Keratinocyte (primary cell): Measurements from ENCODE around the gene PSAPL1. TPM values are rescaled to one million over a fixed set of nuclear protein-coding genes. Genes with fewer than 3 reads are reported as not detected.

Source experiments
- DNase-seq: peaks from one replicate; pipeline ENCODE4 v3.0.0-alpha.2; 2011; ENCODE audit warnings: low read depth, missing footprints, low spot score
- FAIRE-seq: peaks from 2 replicates; lab custom pipeline; 2011; peaks lifted over from hg19 to GRCh38; lab: Jason Lieb, UNC
- H2AFZ ChIP-seq: 2 replicates; pipeline ENCODE4 v1.6.0; 2012; ENCODE audit warnings: low read length, control low read depth, inconsistent platforms; ENCODE audit not compliant: control insufficient read depth
- H3K27ac ChIP-seq: 2 replicates; pipeline ENCODE4 v1.5.1; 2011; ENCODE audit warnings: low read length; ENCODE audit not compliant: control insufficient read depth, insufficient read depth
- H3K27me3 ChIP-seq: 3 replicates; pipeline ENCODE4 v1.6.0; 2011; ENCODE audit warnings: low read length; ENCODE audit not compliant: control insufficient read depth, insufficient read depth; ENCODE audit errors: extremely low read depth
- H3K36me3 ChIP-seq, 2 experiments: 2 replicates in 1 of 2; 3 replicates in 1 of 2; pipeline ENCODE4 v1.5.1; 2011; ENCODE audit warnings: low read length in 2 of 2, mild to moderate bottlenecking in 1 of 2; ENCODE audit not compliant: control insufficient read depth in 2 of 2, insufficient read depth in 2 of 2; ENCODE audit errors: extremely low read depth in 1 of 2
- H3K4me1 ChIP-seq: 3 replicates; pipeline ENCODE4 v1.5.1; 2011; ENCODE audit warnings: low read length; ENCODE audit not compliant: control insufficient read depth, insufficient read depth; ENCODE audit errors: extremely low read depth
- H3K4me2 ChIP-seq: 3 replicates; pipeline ENCODE4 v1.6.0; 2011; ENCODE audit warnings: low read depth, low read length; ENCODE audit not compliant: control insufficient read depth, insufficient read depth; ENCODE audit errors: extremely low read depth
- H3K4me3 ChIP-seq, 3 experiments: fragments of 200-600 bp in 1 of 3; sonication (generic) in 1 of 3; 2 replicates in 2 of 3; 3 replicates in 1 of 3; pipeline ENCODE4 v1.5.1; 2011 to 2016; ENCODE audit warnings: low read length in 3 of 3, mild to moderate bottlenecking in 3 of 3, control low read depth in 2 of 3, inconsistent platforms in 1 of 3, low read depth in 1 of 3, mixed read lengths in 1 of 3, mixed run types in 1 of 3, moderate library complexity in 1 of 3; ENCODE audit not compliant: control insufficient read depth in 2 of 3, insufficient read depth in 2 of 3; ENCODE audit errors: extremely low read depth in 1 of 3
- H3K79me2 ChIP-seq: 2 replicates; pipeline ENCODE4 v1.6.0; 2012; ENCODE audit warnings: low read length; ENCODE audit not compliant: control insufficient read depth, insufficient read depth
- H3K9ac ChIP-seq: 3 replicates; pipeline ENCODE4 v1.6.0; 2011; ENCODE audit warnings: low read length; ENCODE audit not compliant: control insufficient read depth, insufficient read depth; ENCODE audit errors: extremely low read depth
- H3K9me1 ChIP-seq: 3 replicates; pipeline ENCODE4 v1.6.0; 2011; ENCODE audit warnings: low read length; ENCODE audit not compliant: control insufficient read depth, insufficient read depth; ENCODE audit errors: extremely low read depth
- H3K9me3 ChIP-seq: 2 replicates; pipeline ENCODE4 v1.5.1; 2012; ENCODE audit warnings: low read depth, low read length; ENCODE audit not compliant: control insufficient read depth
- H4K20me1 ChIP-seq: 3 replicates; pipeline ENCODE4 v1.6.0; 2011; ENCODE audit warnings: low read length; ENCODE audit not compliant: control insufficient read depth, insufficient read depth; ENCODE audit errors: extremely low read depth
- EZH2 ChIP-seq: IDR thresholded peaks from one replicate; pipeline ENCODE4 v1.6.1; 2012; ENCODE audit warnings: inconsistent platforms, mild to moderate bottlenecking, low read length, moderate library complexity
- dilution Hi-C: fragments of 300-500 bp; cut with MboI; formaldehyde crosslinking; loops from one replicate; pipeline ENCODE4 v1.7.0; 2020; ENCODE audit warnings: low sequenced_read_pairs; ENCODE audit not compliant: extremely low pct_ligation_motif_present
- polyA plus RNA-seq, 5 experiments: library from polyadenylated mRNA; depleted of rRNA in 3 of 5; stranded (reverse) in 3 of 5; stranded (forward) in 1 of 5; unstranded in 1 of 5; fragments of >200 nt; gene quantifications; 1 replicate in 1 of 5; 2 replicates in 3 of 5; 3 replicates in 1 of 5; pipeline versions ENCODE4 v1.2.1 to v1.2.3, GENCODE V29; 2011 to 2012; ENCODE audit warnings: missing spikeins in 2 of 5, low read depth in 1 of 5, low replicate concordance in 1 of 5
- TF ChIP-seq, protein P1 (sequence below), 3 experiments: IDR thresholded peaks in 1 of 3; conservative IDR thresholded peaks in 1 of 3; optimal IDR thresholded peaks in 1 of 3; 2 replicates in 2 of 3; 3 replicates in 1 of 3; pipeline versions ENCODE3 to v1.5.1; 2011; ENCODE audit warnings: low read length in 3 of 3, mild to moderate bottlenecking in 3 of 3, moderate library complexity in 2 of 3, control low read depth in 1 of 3, inconsistent platforms in 1 of 3; ENCODE audit not compliant: insufficient read depth in 2 of 3; ENCODE audit errors: extremely low read depth in 1 of 3

The PSAPL1 gene
- polyA plus RNA-seq, 1 donor (not counting 4 experiments of a cell fraction or from before 2014, with no cell fraction given): 0.03 TPM

DNA sequence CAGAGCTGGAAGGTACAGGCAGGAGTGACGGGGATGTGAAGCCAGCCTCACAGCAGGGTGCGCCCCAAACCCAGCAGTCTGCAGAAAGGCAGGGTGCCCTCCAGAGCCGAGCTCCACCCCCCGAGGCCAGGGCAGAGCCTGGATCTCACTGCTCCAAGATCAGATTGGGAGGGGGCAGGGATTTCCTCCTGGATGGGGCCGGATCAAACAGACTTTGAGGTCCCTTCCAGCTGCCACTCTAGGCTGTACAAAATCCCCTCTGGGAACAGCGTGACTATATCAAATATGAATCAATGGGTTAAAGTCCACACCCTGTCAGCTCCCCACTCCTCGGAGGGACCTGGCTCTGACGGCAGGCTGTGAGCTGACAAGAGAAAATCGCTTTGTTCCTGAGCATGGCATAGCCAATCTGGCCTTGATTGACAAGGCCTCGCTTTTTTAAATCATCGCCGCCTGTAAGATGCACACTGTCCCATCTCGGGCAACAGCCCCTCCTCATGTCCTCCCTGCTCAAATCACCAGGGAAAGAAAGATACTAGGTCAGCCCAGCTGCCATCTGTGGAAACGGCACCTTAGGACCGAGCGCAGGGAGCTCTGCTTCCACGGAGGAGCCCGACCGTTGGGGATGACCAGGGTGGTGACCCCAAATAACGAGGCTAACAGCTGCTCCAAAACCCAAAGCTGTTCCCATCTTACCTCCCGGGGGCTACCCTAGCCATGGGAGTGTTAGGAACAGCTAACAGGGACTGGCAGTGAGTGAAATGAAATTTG is 39.9 kb downstream of the PSAPL1 start:
- DNase-seq: no peak
- H3K27me3 ChIP-seq: peaks cover 29% of the 10 kb centered on the region
- dilution Hi-C loops: no loop called here
- TF ChIP-seq, protein P1, sequence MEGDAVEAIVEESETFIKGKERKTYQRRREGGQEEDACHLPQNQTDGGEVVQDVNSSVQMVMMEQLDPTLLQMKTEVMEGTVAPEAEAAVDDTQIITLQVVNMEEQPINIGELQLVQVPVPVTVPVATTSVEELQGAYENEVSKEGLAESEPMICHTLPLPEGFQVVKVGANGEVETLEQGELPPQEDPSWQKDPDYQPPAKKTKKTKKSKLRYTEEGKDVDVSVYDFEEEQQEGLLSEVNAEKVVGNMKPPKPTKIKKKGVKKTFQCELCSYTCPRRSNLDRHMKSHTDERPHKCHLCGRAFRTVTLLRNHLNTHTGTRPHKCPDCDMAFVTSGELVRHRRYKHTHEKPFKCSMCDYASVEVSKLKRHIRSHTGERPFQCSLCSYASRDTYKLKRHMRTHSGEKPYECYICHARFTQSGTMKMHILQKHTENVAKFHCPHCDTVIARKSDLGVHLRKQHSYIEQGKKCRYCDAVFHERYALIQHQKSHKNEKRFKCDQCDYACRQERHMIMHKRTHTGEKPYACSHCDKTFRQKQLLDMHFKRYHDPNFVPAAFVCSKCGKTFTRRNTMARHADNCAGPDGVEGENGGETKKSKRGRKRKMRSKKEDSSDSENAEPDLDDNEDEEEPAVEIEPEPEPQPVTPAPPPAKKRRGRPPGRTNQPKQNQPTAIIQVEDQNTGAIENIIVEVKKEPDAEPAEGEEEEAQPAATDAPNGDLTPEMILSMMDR (optimal IDR thresholded peaks at IDR 0.05 in 1 of 3, IDR thresholded peaks at IDR 0.05 in 1 of 3, conservative IDR thresholded peaks at IDR 0.05 in 1 of 3; ENCODE audit: extremely low read depth in 1 of 3, insufficient read depth in 2 of 3, low read length in 3 of 3): no peak
- no peak for TF ChIP-seq EZH2
- no peaks in the 10 kb centered on the region for H4K20me1 ChIP-seq
- H3K9ac ChIP-seq: no peak overlapping the region
- H3K27ac ChIP-seq: no peak overlapping the region
- no peak for FAIRE-seq
- peaks cover 18% of the 10 kb centered on the region for H3K4me1 ChIP-seq
- no peaks in the 10 kb centered on the region for H3K9me3 ChIP-seq
- H3K79me2 ChIP-seq: no peaks in the 10 kb centered on the region
- no peak overlapping the region for H3K4me3 ChIP-seq
- H3K4me2 ChIP-seq: no peak overlapping the region
- no peak overlapping the region for H2AFZ ChIP-seq
- H3K9me1 ChIP-seq: no peaks in the 10 kb centered on the region
- H3K36me3 ChIP-seq: no peaks in the 10 kb centered on the region

- no peak overlapping the region for H2AFZ ChIP-seq
- H3K4me1 ChIP-seq: peaks cover 18% of the 10 kb centered on the region
- H3K4me3 ChIP-seq: no peak overlapping the region
- H4K20me1 ChIP-seq: no peaks in the 10 kb centered on the region
- dilution Hi-C loops: no loop called here
- no peak for DNase-seq
- H3K27me3 ChIP-seq: peaks cover 29% of the 10 kb centered on the region
- H3K9me1 ChIP-seq: no peaks in the 10 kb centered on the region
- no peaks in the 10 kb centered on the region for H3K36me3 ChIP-seq
- no peak overlapping the region for H3K27ac ChIP-seq
- no peak for TF ChIP-seq EZH2
- TF ChIP-seq, protein P1 (optimal IDR thresholded peaks at IDR 0.05 in 1 of 3, IDR thresholded peaks at IDR 0.05 in 1 of 3, conservative IDR thresholded peaks at IDR 0.05 in 1 of 3; ENCODE audit: extremely low read depth in 1 of 3, insufficient read depth in 2 of 3, low read length in 3 of 3): no peak
- no peak overlapping the region for H3K4me2 ChIP-seq
- H3K9me3 ChIP-seq: no peaks in the 10 kb centered on the region
- no peak for FAIRE-seq
- no peaks in the 10 kb centered on the region for H3K79me2 ChIP-seq
- no peak overlapping the region for H3K9ac ChIP-seq
Observed at GRCh38 chr4:7393601-7394575, 40.8 kb downstream of the PSAPL1 start.
